ENCODE results near the gene ABCA10.
"Not testable (repeated sequence)": the region's sequence is repeated elsewhere in the genome, so short reads cannot be mapped to it uniquely, and the experiment has no call there.

ABCA10 gene, protein sequence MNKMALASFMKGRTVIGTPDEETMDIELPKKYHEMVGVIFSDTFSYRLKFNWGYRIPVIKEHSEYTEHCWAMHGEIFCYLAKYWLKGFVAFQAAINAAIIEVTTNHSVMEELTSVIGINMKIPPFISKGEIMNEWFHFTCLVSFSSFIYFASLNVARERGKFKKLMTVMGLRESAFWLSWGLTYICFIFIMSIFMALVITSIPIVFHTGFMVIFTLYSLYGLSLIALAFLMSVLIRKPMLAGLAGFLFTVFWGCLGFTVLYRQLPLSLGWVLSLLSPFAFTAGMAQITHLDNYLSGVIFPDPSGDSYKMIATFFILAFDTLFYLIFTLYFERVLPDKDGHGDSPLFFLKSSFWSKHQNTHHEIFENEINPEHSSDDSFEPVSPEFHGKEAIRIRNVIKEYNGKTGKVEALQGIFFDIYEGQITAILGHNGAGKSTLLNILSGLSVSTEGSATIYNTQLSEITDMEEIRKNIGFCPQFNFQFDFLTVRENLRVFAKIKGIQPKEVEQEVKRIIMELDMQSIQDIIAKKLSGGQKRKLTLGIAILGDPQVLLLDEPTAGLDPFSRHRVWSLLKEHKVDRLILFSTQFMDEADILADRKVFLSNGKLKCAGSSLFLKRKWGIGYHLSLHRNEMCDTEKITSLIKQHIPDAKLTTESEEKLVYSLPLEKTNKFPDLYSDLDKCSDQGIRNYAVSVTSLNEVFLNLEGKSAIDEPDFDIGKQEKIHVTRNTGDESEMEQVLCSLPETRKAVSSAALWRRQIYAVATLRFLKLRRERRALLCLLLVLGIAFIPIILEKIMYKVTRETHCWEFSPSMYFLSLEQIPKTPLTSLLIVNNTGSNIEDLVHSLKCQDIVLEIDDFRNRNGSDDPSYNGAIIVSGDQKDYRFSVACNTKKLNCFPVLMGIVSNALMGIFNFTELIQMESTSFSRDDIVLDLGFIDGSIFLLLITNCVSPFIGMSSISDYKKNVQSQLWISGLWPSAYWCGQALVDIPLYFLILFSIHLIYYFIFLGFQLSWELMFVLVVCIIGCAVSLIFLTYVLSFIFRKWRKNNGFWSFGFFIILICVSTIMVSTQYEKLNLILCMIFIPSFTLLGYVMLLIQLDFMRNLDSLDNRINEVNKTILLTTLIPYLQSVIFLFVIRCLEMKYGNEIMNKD (N-terminal part only)

DNA sequence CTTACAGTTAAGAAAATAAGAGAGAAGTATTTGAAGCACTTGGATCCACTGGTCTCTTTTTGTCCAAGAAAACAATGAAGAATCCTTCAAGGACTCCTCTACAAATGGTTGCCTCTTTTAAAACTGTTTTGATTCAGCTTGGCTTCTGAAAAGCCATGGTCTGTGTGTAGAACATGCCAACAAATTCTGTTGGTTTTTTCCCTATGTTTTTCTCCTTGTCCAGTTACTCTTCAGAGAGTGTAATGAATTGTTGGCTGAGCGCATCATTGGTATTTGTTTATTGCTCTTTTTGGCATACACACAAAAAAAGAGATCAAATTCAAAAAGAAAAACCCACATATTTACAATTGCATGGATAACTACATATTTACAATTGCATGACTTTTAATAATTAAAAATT, at the start of gene ABCA10:
TSS of gene ABCA10 (minus strand) at position 249 of the 400 bp plus-strand sequence. CDS start 3,466 bp downstream, outside the sequence.
- no peak for DNase-seq

DNA sequence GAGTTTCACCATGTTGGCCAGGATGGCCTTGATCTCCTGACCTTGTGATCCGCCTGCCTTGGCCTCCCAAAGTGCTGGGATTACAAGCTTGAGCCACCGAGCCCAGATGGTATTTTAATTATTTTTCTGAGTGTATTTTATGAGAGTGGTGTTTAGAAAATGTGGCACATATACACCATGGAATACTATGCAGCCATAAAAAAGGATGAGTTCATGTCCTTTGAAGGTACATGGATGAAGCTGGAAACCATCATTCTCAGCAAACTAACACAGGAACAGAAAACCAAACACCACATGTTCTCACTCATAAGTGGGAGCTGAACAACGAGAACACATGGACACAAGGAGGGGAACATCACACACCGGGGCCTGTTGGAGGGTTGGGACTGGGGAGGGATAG, 47.7 kb upstream of the ABCA10 start:
- not testable (repeated sequence) for DNase-seq

DNA sequence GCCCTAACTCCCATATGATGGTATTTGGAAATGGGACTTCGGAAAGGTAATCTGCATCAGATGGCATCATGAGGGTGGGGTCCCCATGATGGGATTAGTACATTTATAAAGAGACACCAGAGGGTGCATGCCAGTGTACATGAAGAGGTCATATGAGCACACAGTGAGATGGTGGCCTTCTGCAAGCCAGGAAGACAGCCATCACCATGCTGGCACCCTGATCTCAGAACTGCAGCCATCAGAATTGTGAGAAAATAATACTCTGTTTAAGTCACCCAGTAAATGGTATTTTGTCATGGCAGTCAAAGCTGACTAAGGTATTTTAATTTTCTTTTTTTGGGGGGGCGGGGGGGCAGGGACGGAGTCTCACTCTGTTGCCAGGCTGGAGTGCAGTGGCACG, 47.1 kb upstream of the ABCA10 start:
- DNase-seq = no peak

DNA sequence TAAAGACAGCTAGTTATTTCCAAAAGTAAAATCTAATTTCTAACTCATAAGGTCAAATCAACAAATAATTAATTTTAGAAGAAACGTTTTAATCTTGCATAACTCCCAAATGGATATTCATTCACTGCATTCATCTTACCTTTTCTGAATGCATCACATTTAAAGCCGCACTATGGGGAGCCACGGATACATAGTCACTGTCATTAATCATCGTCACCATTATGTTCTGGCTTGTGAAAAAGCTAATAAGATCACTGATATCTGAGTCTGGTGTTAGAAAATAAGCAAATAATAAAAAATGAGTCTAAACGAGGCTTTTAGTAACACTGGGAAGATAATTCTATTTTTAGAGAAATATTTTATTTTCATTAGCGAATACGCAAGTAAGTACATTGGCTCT, 42.4 kb upstream of the ABCA10 start:
- no peak for DNase-seq

DNA sequence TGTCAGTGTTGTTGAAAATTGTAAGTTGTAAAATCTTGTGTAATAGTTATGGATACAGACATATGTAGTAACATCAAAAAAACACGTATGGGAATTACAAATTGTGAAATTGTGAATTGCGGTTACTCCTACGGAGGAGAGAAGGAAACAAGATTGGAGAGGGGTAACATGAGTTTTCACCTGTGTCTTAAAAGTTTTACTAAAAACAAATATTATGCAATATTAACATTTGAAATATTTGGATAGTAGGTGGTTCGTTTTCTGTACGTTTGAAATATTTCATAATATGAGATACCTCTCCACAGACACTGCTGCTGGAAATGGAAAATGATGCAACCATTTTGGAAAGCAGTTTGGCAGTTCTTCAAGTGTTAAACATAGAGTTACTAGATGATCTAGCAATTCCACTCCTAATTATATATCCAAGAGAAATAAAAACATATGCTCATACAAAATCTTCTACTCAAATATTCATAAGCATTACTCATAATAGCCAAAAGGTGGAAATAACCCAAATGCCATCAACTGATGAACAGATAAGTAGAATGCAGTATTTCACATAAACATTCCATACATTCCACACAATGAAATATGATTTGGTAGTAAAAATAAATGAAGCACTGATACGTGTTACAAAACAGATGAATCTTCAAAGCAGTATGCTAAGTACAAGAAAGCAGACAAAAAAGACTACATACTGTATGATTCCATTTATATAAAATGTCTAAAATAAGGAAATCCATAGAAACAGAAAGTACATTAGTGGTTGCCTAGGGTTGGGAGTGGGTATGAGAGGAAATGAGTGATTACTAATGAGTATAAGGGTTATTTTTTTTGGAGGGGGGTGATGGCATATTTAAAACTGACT, 40.7 kb upstream of the ABCA10 start:
- DNase-seq = no peak

DNA sequence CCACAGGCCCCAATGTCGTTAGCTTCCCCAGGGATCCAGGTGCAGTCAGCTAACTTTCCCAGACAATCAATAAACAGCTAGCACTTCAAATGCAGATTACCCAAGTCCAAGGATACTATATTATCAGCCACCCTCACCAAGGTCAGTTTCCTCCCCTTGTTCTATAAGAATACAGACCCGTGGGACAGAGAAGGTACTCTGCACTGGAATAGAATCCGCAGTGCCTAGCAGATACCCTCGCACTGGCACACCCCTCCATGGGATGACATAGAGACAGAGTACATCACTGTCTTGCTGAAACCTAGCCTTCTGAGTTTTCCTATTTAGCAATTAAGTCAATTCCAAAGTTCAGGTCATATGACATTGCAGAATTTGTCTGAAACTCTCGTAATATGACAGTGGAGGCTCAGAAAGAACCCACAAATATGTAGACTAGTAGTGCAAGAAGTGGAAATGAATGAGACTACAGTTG, 40.0 kb upstream of the ABCA10 start:
- DNase-seq = no peak

DNA sequence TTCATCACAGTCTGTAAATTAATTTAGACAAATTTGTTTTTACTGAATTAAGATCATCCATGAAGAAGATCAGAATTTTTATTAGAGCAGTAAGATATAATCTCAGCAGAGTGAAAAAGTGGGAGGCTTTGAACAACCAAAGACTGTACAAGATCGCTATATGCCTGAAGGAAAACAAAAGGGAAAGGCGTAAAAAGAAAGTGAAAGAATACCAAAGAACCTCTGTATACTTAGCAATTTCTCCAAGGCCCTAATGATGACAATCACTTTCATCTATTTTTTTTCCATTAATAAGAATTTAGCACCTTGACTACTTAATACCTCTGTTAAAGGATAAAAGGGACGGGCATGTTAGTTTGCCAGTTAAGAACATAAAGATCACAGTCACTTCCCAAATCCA, 38.6 kb upstream of the ABCA10 start:
- DNase-seq = no peak

DNA sequence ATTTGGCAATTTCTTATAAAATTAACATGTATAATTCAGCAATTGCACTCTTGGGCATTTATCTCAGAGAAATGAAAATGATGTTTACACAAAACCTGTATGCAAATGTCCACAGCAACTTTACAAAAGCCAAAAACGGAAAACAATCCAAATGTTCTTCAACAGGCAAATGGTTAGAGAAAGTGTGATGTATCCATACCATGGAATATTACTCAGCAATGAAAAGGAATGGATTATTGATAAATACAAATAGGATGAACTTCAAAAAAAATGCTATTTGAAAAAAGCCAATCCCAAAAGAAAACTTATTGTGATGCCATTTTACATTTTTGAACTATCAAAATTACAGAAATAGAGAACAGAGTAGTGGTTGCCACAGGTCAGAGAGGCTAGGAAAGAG, 37.2 kb upstream of the ABCA10 start:
- DNase-seq = no peak

DNA sequence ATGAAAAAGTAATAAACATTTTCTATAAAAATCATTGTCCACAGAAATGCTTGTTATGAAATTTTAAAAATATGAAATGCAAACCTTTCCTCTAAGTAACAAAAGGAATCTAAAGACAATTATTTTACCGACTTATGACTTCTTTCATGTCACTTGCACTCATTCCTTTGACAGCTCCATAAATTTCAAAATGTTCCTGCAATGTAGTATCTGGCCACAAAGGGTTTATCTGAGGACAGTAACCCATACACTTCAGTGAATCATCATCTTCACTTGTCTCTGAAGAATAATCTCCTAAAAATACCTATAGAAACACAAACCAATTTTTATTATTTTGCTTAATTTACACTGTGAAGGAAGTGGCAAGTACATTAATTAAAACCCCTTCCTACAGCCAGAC, 25.6 kb upstream of the ABCA10 start:
- no peak for DNase-seq

DNA sequence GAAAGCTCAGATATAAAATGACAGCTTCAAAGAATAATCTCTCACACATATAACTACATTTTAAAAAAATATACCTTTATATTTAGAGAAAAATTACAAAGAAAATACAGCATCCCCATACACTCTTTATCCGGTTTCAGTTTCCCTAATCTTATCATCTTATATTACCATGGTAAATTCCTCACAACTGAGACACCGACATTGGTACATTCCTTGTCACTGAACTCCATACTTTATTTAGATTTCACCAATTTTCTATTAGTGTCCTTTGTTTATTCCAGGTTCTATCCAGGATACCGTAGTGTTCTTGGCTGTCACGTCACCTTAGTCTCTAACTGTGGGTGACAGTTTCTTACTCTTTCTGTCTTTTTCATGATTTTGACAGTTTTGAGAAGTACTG, 22.0 kb upstream of the ABCA10 start:
- DNase-seq = no peak

DNA sequence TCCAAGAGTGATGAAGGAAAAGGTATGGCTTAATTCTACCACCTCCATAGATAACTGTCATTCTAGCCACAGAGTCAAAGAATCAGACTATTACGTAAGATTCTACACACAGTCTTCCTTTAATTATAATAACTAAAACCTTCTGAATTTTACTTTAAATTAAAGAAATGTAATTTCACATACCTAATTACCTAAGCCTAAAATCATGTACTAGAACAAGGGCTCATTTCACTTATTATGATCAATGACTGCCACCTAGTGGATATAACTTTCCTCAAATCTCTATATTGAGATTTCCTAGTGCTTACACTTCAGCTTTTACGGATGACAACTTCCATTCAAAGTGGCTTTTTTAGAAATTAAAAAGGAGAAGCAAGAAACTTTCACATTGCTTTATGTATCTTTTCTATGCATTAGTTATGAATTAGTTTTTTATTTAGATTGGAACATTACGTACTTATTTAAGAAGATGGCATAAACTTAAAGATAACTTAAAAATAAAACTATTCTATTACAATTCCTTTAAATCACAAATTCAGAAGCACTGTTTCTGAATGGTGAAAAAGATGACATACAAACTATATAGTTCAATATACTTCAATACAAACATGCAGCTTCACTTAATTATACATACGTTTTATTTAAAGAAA, 18.2 kb upstream of the ABCA10 start:
- peak; percentile 39 for DNase-seq

DNA sequence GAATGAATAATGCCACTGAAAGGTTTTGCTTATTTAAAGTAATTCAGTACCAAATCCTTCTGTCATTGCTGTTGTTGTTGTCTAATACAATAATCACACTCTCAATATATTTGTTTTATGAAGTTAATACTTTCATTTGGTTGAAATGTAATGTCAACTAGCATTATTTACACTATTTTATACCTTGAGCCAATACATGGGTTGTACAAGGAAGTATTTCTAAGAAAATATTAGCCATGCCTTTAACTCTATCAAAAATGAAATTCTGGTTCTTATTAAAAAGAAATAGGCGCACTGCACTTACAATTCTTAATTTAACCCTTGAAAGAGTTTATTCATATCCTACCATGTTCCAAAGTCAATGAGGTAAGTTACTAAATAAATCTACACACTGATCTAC, 17.6 kb upstream of the ABCA10 start:
- no peak for DNase-seq

DNA sequence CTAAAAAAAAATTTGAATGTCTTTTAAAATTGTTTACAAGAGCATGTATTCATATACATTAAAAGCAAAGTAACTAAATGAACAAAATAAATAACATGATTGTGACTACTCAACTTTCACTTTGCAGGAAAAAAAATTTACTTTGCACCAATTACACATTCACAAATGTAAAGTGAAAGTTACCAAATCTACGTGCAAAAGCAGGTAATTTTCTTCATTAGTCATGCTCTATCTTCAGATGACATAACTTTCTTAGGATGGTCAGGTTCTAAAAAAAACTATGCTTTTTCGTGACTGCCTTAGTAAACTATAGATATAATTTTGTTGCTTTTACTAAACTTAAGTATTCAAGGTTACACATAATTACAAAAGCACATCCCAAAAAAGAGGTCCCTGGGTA, 17.0 kb upstream of the ABCA10 start:
- DNase-seq = no peak

DNA sequence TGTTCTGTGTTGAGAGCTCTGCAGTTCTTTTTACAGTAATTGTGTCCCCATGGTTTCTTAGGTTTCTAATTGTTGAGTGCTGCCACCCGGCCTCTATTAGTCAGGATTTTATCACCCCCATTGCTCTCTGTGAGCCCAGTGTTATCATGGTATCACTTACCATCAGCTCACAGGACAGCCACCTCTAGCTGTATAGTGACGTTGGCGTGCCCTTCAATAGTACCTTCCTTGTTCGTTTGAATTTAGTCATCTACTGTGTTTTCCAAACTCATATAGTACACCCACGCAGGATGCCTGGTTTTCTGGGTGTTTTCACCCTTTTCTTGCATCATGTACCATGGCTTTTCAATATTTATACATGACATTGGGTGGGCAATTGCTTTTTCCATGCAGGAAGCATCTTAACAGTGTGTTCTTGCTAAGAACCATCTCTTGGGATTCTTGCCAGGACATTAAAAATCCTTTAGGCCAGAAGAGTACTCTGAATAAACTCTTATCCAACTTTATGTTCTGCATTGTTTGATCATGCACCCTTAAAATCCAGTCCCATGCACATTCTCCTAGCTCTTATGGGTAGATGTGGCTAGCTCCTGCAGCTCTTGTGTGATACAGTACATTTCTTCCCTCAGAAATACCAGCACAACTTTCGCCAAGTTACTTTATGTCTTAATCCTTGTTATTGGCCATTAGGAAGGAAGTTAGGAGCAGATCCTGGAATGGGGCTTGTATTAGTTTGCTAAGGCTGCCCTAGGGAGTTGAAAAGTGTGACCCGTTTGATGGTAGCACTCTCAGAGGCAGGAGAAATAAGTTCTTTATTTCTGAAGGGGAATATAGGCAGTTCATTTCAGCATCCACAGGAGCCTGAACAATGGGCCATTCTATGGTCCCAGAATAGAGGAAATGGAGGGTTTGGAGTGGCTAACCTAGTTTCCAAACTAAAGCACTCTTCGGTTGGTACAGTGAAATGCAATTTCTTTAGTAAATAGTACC, 11.3 kb upstream of the ABCA10 start:
- no peak for DNase-seq

DNA sequence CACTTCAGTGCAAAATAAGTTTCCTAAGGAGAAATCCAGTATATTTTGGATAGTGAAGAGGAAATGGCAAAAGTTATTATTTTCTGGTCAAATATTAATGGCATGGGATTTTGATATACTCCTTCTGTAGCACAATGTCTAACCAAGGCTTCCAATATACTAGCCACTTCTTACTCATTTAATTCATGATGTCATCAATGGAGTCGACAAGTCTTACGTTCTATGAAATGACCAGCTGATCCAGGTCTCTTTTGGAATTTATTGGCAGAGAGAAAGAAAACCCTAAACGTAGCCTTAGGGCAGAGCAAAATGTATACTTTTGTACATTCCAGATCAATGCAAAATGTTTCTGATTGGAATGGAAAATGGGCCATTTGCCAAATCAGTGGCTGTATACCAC, 8.3 kb upstream of the ABCA10 start:
- no peak for DNase-seq

DNA sequence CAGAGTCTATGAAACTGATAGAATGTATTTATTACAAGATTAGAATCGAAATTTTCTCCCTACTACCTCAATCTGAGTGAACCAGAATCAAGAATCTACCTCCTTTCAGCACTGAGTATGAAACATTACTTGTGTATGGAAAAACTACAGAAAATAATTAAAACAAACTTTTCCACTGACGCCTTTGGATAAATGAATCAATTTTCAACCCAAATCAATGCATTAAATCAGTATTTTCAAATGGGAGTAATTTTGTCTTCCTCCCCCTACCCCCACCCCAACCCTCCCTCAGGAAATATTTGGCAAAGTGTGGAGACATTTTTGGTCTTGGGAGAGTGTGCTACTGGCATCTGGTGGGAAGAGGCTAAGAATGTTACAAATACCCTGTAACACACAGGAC, 7.8 kb upstream of the ABCA10 start:
- DNase-seq = no peak

DNA sequence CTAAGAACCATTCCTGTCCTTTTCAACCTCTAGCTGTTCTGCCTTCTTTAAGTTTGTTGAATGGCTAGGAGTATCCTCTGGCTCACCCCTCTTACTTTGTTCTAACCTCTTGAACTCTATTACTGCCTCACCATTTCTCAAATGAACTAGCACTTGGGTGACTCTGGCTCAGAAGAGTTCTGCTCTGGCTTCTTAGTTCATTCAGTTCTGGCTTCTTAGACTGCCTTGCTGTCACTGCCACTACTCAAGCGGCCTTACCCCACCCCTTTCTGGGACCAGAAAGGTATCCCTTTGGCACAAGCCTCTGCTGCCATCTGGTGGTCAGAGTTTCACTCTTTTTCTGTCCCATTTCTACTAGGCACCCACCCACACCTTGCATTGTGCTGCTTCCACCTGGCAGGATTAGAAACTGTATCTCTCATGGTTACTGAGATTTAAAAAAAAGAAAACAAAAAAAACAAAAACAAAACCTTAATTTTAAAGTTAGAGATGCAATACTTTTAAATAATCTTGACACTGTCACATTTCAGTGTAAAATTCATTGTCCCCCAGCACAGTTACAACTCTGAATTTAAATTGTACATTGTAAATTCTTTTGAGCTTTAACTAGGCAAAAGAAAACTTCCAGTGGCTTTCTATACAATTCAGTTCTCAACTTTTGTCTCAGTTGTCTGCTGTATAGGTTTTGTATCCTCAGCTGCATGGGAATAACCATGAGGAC, 6.9 kb upstream of the ABCA10 start:
- peak; percentile 57 for DNase-seq

DNA sequence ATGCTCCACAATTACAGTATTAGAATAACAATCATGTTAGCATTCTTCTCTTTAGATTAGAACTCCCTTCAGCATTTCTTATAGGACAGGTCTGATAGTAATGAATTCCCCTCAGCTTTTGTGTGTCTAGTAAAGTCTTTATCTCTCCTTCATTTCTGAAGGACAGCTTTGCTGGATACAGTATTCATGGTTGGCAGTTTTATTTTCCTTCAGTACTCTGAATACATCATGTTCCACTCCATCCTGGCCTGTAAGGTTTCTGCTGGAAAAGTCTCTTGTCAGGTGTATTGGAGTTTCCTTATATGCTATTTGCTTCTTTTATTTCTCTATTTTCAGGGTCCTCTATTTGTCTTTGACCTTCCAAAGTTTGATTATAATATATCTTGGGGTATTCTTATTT, 4.0 kb upstream of the ABCA10 start:
- DNase-seq = no peak

DNA sequence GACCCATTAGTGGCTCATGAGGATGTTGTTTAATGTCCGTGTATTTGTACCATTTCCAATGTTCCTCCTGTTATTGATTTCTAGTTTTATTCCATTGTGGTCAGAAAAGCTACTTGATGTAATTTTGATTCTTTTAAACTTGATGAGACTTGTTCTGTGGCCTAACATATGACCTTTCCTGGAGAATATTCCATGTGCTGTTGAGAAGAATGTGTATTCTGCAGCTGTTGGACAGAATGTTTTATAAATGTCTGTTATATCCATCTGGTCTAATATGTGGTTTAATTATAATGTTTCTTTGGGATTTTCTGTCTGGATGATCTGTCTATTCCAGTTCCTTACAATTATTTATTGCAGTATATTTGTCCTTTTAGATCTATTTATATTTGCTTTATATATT, 2.9 kb upstream of the ABCA10 start:
- DNase-seq = no peak

DNA sequence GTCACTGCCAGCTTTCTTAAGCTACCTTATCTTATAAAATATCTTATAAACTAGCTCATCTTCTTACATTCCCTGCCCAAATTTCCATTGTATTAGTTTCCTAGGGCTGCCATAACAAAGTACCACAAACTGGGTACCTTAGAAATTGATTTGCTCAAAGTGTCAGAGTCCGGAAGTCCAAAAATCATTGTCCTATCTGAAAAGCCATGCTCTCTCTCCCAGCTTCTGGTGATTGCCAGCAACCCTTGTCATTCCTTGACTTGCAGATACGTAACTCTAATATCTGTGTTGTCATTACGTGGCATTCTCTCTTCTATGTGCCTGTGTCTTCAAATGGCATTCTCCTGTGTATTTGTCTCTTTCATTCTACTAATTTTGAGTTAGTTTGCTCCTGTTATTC, 2.3 kb upstream of the ABCA10 start:
- no peak for DNase-seq
